Skeletal muscle cell (primary cell): Measurements from ENCODE around the gene ZBTB18.

Experiments
- DNase-seq: peaks from one replicate; pipeline ENCODE4 v3.0.0-alpha.2; 2010; ENCODE audit warnings: low read depth
- H3K4me3 ChIP-seq: 2 replicates; pipeline ENCODE4 v1.5.1; 2011; ENCODE audit warnings: low read depth, mild to moderate bottlenecking, control low read depth, low read length, moderate library complexity

The ZBTB18 gene

DNA sequence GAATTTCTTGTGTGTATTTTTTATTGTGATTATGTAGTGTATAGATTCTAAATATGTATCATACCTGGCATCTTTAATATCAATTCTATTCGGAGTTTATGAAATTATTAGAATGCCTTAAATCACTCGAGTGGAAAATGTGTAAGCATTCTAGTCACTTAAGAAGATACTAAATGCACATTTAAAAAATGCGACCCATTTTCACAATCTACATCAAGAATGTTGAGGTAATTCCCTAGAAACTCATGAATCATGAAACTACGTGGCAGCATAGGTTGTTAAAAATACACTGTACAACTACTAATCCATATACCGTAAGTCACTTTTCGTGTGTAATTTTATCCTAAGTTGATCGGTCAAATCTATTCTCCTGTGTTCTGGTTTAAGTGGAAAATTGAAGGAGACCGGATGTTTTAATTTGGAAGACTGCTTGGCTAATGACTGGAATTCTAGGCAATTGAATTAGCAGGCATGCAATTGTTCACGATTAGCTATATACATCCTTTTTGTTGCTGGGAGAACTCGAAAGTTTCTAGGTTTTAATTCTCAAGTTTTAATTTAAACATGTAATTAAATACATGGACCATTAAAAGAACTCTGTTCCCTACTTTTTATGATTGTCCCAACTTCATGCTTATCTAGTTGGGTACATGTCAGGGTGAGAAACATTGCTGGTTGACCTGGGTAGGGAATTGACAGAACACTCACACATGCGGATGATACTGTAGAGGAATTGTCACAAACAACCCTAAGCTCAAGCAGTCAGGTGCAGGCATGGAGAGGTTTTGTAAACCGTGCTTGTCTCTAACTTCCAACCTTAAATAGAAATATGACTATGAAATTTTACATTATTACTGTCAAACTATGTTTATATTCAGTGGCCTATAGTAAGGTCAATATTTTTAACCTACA lies 6.6 kb downstream of the ZBTB18 start:
- no peak overlapping the region for H3K4me3 ChIP-seq
- DNase-seq: no peak

DNA sequence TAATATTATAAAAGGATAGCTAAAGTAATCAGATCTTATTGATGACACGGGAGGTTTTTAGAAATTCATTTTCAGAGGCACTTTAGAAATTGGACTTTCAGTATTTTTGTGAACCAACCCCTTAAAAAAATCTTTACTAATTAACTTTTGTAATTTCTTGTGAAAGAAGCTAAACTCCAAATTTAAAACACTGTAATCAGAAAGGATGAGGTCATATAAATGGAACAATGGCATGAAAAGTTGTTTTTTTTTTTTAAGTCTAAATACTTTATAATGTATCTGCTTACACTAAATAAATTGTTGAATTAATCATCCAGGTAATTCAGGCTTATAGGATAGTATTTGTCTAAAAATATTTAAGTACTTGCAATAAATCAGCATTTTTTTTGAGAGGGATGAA lies 9.0 kb downstream of the ZBTB18 start:
- no peak for DNase-seq
- no peak overlapping the region for H3K4me3 ChIP-seq

DNA sequence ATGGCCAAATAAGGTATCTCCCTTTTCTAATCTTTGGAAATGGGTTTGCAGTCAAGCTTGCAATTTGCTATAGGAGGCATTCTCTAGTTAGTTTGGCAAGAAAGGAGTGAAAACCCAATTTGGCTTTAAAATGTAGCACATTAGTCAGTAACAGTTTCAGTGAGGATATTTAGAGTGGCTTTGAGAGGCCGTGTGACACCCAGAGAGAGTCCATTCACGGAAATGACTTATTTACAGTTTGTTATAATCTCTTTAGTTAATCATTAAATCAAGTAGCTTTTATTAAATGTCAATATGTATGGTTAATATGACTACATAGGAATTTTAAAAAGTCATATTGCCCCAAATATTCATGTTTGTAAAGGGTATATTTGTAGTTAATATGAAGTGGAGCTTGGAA lies 9.6 kb downstream of the ZBTB18 start:
- H3K4me3 ChIP-seq: no peak overlapping the region
- no peak for DNase-seq

DNA sequence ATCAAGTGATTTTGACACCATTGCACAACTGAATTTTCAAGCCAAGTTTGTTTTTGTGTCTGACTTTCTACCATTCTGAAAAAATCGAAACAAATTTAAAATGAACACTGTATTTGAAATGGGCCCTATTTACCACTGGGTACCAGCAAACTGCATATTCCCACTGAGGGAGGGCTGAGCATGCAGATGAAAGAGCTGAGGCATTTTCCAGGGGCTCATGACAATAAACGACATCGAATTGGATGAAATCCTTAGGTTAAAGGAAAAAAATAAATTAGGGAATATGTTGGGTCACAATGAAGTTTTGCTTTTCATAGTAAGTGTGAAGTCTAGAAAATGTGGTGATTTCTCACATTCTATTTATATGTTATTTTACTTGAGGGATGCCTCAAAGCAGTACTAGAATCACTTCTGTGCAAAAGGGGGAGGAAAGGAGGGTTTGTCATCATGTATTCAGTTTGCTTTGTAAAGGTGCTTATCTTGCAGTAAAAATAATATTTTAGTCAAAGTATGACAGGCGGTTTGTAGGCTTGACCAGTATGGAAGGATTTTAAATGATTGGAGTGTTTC lies 11.2 kb downstream of the ZBTB18 start:
- no peak overlapping the region for H3K4me3 ChIP-seq
- DNase-seq: no peak

DNA sequence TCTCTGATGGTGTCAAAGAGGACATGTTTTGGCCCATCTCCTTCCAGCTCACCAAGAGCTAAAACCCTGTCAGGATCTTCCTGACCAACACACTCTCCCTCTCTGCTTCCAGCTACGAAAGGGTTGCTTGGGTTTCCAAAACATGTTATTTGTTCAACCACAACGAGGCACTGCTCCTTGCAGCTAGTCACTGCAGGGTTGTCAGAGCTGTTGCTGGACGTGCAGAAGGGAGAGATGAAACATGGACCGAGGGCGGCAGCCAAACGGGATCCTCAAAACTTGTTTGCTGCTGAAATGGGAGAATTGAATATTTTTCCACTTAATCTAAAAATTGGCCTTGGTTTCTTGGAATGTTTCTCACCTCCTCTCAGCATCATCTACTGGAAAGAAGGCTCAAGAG lies 12.4 kb downstream of the ZBTB18 start:
- DNase-seq: no peak
- H3K4me3 ChIP-seq: no peak overlapping the region

DNA sequence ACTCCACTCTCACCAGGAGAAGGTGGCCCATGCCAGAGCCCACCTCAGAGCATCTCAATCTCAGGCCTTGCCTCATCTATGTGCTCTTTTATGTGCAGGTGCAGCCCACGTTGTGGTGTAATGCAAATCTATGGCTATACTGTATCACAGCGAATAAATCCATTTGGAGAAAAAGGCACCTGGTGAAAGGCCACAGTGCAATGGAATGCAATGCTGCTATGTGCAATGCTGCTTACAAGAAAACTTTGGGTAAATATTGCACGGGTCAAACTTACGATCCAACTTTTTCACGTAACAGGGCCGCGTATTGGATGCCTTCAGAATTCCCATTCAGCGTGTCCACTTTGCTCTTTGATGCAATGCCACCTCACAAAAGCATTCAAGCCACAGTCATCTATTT lies 13.5 kb downstream of the ZBTB18 start:
- no peak for DNase-seq
- H3K4me3 ChIP-seq: no peak overlapping the region

DNA sequence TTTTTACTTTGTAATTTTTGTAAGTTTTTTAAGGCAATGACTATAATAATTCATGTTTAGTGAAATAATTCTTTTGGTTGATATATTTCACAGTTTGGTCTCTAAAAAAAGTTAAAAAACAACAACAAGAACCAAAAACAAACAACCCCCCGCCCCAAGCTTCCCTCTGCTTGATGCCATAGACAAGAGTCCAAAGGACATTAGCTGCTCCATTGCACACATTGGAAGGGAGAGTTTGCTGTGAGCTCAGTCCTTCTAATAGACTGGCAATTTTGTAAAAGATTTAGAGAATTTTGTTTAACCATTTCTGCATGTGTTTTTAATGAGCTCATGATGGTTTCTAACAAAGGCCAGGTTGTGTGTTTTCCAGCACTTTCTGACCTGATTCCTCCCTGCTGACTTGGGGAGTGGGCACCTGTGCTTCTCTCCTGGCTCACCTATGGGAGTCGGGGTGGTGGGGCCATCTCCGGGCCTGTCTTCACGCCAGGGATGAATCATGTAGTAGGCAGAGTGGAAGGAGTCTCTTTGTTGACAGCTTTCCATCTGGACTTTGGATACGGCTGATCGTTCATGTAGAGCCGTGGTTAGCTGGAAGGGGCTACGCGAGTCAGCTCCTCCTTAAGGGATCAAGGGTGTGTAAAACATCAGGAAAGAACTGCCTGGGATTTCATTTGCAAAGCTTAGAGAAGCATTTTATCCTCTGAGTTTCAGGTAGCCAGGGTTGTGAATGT lies 14.1 kb downstream of the ZBTB18 start:
- no peak overlapping the region for H3K4me3 ChIP-seq
- no peak for DNase-seq

DNA sequence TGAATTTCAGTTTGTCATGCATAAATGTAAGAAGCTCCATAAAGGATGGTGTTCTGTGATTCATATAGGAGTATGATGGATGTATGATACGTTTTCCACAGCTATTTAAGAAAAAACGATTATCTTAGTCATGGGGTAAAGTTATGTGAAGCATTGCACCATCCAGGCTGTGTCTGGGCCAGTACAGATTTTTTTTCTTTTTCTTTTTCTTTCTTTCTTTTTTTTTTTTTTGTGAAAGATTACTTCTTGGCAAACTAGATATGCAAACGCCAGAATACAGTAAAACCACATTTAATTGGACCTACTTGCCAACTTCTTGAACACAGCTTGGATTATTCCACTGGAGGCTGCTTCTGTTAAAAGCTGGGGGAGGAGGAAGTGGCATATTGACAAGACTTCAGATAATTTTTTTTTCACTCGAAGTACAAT lies 14.9 kb downstream of the ZBTB18 start:
- DNase-seq: no peak

DNA sequence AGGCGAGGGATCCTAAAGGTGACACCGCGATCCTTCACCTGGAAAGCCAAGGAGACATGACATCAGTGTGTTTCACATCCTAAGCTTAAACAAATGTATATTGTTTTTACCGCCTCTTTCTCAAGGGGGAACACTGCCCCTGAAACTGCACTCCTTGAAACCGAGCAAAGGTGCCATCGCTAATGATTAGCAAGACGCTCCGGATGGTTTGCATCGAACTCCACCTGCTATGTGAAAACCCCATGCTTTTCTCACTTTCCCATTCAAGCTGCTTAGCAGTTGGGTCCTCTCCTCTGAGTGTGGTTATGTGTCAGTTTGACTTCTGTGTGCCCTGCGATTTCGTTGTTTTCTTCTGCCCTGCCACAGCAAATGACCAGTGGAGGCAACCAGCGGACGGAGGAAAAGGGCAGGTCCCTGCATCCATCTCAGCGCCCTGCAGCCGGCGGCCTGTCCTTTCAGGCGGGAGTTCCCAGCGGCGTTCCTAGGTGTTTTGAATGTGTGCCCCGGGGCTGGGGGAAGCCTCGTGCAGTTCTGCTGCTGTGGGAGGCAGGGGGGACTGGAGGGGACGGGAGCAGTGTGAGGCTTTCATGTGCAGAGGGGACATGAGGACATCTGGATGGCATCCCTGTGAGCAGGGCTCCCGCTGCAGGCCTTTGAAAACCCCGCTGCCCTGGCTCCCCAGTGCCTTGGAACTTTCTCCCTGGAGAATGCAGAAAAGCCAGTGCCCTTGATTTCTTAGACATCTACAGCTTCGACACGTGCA lies 16.1 kb downstream of the ZBTB18 start:
- no peak for DNase-seq
- no peak overlapping the region for H3K4me3 ChIP-seq

More for the DNA sequence above, 14.9 kb downstream of the ZBTB18 start:
- H3K4me3 ChIP-seq: no peak overlapping the region

DNA sequence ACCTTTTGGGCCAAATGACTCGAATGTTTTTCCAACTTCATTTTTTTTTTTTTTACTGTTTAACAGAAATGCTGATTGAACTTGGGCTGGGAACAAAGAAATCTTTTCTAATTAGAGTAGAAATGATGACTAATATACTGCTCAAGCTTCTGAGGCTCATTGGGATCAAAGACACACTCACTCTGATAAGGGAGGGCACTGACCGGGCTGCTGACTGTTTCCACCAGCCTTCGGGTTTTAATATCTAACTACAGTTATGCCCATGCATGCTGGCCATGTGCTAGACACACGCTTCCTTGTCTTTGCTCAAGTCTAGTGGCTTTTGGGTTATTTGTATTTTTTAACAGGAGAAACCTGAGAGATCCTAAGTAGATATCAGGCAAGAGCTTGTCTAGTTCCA lies 16.8 kb downstream of the ZBTB18 start:
- DNase-seq: no peak
- H3K4me3 ChIP-seq: no peak overlapping the region

DNA sequence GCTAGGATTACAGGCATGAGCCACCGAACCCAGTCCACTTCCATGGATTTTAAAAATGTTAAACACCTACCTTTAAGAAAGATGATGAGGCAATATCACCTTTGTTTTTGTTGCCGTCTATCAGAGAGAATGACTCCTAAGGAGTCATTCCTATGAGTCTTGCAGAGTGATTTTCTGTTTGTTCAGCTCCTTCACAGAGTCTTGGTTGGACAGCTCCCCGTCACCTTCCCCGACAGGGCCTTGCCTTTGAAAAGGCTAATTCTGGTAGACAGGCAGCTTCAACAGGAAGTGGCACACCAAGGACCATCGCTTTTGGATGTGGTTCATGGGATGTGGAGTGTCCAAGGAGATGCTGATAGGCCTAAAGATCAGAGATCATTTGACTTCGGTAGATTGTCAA lies 17.5 kb downstream of the ZBTB18 start:
- DNase-seq: no peak
- H3K4me3 ChIP-seq: no peak overlapping the region

DNA sequence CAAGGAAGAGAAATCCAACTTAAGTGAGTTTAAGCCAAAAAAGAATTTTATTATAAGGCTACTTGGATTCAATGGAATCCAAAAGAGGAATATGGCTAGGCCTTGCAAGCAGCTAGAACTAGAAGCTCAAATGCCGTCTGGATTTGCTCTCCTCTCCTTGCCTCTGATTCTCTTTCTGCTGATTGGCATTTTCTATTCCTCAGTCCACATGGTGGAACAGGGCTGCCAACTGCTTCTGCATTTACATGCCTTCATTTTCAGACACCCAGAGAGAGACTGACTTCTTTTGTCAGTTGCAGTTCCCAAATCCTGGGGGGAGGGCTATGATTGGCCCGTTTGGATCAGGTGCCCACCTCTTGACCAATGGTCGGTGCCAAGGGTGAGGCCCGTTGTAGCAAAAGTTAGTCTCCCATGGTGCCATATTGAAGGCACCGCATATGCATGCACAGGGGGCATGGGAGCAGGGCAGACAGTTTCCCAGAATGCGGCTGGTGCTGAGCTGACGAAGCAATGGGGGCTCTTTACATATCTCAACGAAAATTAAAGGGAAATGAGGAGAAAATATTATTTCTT lies 18.3 kb downstream of the ZBTB18 start:
- no peak for DNase-seq
- H3K4me3 ChIP-seq: no peak overlapping the region

DNA sequence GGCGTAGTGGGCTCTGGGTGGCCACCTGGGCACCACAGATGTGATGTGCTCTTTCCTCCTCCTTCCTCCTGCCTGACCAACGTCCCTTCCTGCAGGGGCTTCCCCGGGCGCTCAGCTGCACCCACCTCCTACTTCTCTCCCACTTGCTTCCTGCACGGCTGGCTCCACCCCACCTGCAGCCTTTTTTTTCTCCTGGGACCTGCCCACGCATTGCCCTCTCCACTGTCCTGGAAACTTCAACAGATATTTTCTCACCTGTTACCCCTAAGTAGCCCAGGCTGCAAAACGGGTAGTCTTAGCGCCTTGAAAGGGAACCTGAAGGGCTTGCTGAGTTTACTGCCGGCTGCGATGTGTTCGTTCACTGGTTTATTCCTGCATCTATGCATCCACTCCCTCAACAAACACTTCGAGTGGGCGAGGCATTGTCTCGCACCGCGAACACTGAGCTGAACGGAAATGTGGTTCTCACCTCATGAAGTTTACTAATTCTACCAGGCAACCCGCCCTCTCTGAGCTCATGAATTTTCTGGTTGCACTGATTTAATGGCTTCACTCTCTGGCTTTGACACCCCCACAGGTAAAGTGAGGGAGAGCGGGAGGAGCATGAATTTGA lies 23.6 kb downstream of the ZBTB18 start:
- no peak for DNase-seq
- H3K4me3 ChIP-seq: no peak overlapping the region

DNA sequence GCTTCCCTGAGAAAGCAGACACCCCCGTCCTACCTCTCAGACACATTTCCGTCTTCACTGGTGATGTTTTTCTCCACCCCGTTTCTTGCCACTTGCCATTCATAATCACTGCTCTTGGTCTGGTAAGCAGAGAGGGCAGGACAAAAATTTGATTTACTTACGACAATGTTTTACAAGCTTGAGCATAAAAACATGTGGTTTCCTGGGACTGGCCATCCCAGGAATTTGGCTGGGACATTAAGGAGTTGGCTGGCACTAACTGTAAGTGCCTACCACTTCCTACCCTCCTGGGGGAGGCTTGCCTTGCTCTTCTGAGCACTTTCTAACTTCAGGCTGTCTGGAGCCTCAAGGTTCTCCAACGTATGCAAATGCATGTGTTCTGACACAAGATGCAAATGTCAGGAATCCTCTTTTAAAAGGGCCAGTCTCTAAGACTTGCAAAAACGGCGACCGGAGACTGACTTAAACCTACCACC lies 24.2 kb downstream of the ZBTB18 start:
- no peak overlapping the region for H3K4me3 ChIP-seq

DNA sequence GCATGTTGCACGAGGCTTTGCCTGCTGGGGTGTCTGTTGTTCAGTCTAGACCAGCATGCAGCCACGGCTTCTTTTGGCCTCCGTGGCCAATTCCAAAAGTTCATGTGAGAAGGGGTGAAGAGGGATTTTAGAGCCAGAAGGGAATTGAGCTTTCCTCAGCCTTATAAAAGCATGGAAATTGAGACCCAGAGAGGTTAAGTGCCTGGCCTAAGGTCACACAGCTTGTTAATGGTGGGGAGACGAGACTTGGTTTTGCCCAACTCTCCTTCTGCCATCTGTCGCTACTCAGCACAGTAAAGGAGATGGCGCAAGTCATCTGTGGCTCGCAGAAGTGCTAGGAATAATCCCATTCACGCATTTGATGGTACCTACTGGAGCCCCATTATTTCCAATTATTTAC lies 25.7 kb downstream of the ZBTB18 start:
- DNase-seq: no peak
- H3K4me3 ChIP-seq: no peak overlapping the region

More for the DNA sequence above, 24.2 kb downstream of the ZBTB18 start:
- DNase-seq: no peak

DNA sequence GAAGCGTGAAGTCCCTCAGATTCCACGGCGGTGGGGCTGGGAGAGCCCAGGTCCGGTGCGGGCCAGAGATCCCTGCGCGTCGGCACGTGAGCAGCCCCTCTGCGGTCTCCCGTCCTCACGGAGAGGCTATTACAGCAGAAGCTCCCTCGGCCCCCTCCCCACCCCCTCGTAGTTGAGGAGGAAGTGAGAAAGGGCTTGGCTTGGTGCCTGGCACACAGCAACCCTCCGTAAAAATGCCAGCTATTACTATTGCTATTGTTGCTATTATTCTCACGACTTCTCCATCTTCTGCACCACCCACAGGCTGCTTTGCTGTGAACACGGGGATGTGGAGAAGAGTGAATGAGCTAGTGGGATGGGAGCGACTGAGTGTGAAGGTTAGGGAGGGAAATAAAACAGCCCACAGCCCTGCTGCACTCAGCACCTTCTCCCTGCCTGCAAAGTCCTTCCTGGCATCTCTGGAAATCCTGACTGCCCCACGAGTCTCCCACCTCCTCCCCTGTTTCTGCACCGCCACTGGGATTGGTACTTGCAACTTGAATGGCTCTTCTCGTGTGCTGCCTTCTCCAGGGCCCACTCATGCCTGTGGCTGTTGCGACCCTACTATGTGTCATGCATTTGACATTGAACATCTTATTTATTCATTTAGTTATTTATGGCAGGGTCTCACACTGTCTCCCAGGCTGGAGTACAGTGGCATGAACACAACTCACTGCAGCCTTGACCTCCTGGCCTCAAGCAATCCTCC lies 26.6 kb downstream of the ZBTB18 start:
- no peak for DNase-seq
- H3K4me3 ChIP-seq: no peak overlapping the region

DNA sequence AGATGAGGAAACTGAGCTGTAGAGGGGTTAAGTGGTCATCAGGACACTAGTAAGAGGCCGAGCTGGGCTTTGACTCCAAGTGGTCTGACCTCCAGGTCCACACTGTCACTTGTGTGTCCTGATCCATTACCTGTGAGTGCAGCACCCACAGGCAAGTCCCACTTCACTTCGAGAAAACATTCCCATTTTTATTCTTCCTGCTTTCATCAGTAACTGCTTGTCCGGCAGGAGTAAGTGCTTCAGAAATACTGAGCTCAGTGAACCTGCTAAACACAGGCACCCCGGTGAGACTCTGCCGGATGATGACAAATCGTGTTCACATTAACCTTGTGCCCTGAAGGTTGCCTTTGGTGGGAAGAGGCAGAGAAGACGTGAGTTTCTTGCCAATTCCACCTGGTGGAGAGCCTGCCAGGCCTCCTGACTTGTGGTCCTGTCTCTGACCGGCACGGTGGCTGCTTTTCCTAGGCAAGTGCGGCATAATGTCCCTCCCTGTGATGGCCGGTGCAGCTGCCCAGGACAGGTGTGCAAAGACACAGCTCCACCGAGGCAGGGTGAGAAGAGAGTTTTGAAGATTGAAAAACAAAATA lies 29.4 kb downstream of the ZBTB18 start:
- DNase-seq: no peak
- no peak overlapping the region for H3K4me3 ChIP-seq

DNA sequence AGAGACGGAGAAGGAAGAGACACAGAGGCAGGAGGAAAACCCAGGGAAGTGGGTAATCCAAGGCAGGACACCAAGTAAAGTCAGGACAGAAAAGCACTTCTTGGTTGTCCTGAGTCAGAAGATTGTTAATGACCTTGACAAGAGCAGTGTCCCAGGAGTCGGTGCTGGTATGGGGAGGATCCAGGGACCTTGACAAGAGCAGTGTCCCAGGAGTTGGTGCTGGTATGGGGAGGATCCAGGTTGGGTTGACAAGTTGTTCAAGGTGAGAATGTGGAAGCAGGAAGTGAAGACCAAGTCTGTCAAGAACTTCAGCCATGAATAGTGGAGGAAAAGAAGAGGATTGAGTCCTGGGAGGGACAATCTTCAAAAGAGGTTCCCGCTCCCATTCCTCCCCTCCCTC lies 31.9 kb downstream of the ZBTB18 start:
- DNase-seq: no peak
- H3K4me3 ChIP-seq: no peak overlapping the region
